GM13977 (cell line): ENCODE measurements around the gene IER5L.

Source experiments
- DNase-seq: peaks from one replicate; pipeline ENCODE4 v3.0.0; 2012; ENCODE audit warnings: low spot score
- CTCF ChIP-seq: IDR thresholded peaks from 2 replicates; pipeline ENCODE4 v1.5.1; 2012; ENCODE audit warnings: mild to moderate bottlenecking, control low read depth; ENCODE audit not compliant: insufficient read depth; ENCODE audit errors: extremely low read depth, missing control alignments
- in situ Hi-C: fragments of 300-500 bp; cut with MboI; formaldehyde crosslinking; loops from one replicate; pipeline ENCODE4 v1.12.0; 2022; ENCODE audit warnings: low sequenced_read_pairs, low pct_unique_long_range_greater_than_20kb, mixed read lengths, inconsistent platforms; ENCODE audit not compliant: unreplicated experiment

IER5L gene

GRCh38 chr9:129161534-129161837, 16.6 kb downstream of the IER5L start:
- no peak for DNase-seq
- in situ Hi-C loops, result no loop called here
- no peak for TF ChIP-seq CTCF

GRCh38 chr9:129160712-129161533, 17.1 kb downstream of the IER5L start:
- no peak for TF ChIP-seq CTCF
- no peak for DNase-seq
- in situ Hi-C loops, result no loop called here

- DNase-seq, result no peak
- in situ Hi-C loops, result no loop called here
- no peak for TF ChIP-seq CTCF
These were observed 21.9 kb downstream of the IER5L start for GRCh38 chr9:129156163-129156562.

GRCh38 chr9:129154866-129155477, 23.1 kb downstream of the IER5L start:
- no peak for DNase-seq
- in situ Hi-C loops, result no loop called here
- no peak for TF ChIP-seq CTCF

- no peak for DNase-seq
- TF ChIP-seq CTCF, result no peak
- in situ Hi-C loops, result no loop called here
These were observed 26.6 kb downstream of the IER5L start for GRCh38 chr9:129151469-129151868.

- DNase-seq, result no peak
- TF ChIP-seq CTCF, result no peak
- in situ Hi-C loops, result no loop called here
These were observed 27.3 kb downstream of the IER5L start for GRCh38 chr9:129150672-129151211.
